Measurements from ENCODE around the gene EPB41L4A.
"Not testable (repeated sequence)": the region's sequence is repeated elsewhere in the genome, so short reads cannot be mapped to it uniquely, and the experiment has no call there.

Gene EPB41L4A

GRCh38 chr5:112257976-112258375, 161.1 kb downstream of the EPB41L4A start:
- no peak for DNase-seq (ENCODE audit: low spot score)

GRCh38 chr5:112257005-112257404, 162.1 kb downstream of the EPB41L4A start:
- no peak for DNase-seq (ENCODE audit: low spot score)

GRCh38 chr5:112254303-112254702, 164.8 kb downstream of the EPB41L4A start:
- DNase-seq (ENCODE audit: low spot score) = no peak

- no peak for DNase-seq (ENCODE audit: low spot score)
These were observed 165.4 kb downstream of the EPB41L4A start for GRCh38 chr5:112253478-112254250.

GRCh38 chr5:112250551-112250950, 168.5 kb downstream of the EPB41L4A start:
- DNase-seq (ENCODE audit: low spot score) = no peak

GRCh38 chr5:112248623-112249022, 170.5 kb downstream of the EPB41L4A start:
- no peak for DNase-seq (ENCODE audit: low spot score)

GRCh38 chr5:112247960-112248359, 171.1 kb downstream of the EPB41L4A start:
- DNase-seq (ENCODE audit: low spot score) = no peak

GRCh38 chr5:112245656-112246055, 173.4 kb downstream of the EPB41L4A start:
- no peak for DNase-seq (ENCODE audit: low spot score)

- DNase-seq (ENCODE audit: low spot score) = no peak
These were observed 179.1 kb downstream of the EPB41L4A start for GRCh38 chr5:112239996-112240395.

GRCh38 chr5:112238473-112238872, 180.6 kb downstream of the EPB41L4A start:
- no peak for DNase-seq (ENCODE audit: low spot score)

- no peak for DNase-seq (ENCODE audit: low spot score)
These were observed 181.6 kb downstream of the EPB41L4A start for GRCh38 chr5:112237456-112237855.

- no peak for DNase-seq (ENCODE audit: low spot score)
These were observed 185.1 kb downstream of the EPB41L4A start for GRCh38 chr5:112234000-112234399.

- DNase-seq (ENCODE audit: low spot score) = no peak
These were observed 186.4 kb downstream of the EPB41L4A start for GRCh38 chr5:112232667-112233066.

- no peak for DNase-seq (ENCODE audit: low spot score)
These were observed 188.5 kb downstream of the EPB41L4A start for GRCh38 chr5:112230606-112231005.

GRCh38 chr5:112228667-112229066, 190.4 kb downstream of the EPB41L4A start:
- DNase-seq (ENCODE audit: low spot score) = no peak

GRCh38 chr5:112227911-112228631, 191.0 kb downstream of the EPB41L4A start:
- DNase-seq (ENCODE audit: low spot score) = no peak

- DNase-seq (ENCODE audit: low spot score) = no peak
These were observed 192.9 kb downstream of the EPB41L4A start for GRCh38 chr5:112226215-112226614.

- not testable (repeated sequence) for DNase-seq (ENCODE audit: low spot score)
These were observed 196.1 kb downstream of the EPB41L4A start for GRCh38 chr5:112222997-112223396.

GRCh38 chr5:112221128-112221527, 197.9 kb downstream of the EPB41L4A start:
- DNase-seq (ENCODE audit: low spot score) = no peak

- no peak for DNase-seq (ENCODE audit: low spot score)
These were observed 200.1 kb downstream of the EPB41L4A start for GRCh38 chr5:112219000-112219399.

GRCh38 chr5:112217843-112218579, 201.1 kb downstream of the EPB41L4A start:
- DNase-seq (ENCODE audit: low spot score) = no peak

GRCh38 chr5:112216140-112216539, 202.9 kb downstream of the EPB41L4A start:
- DNase-seq (ENCODE audit: low spot score) = no peak
